PC-3 (cell line): ENCODE data around the gene HDAC10. TPM values are rescaled to one million over a fixed set of nuclear protein-coding genes. Genes with fewer than 3 reads are reported as not detected.
"Not testable (repeated sequence)": the region's sequence is repeated elsewhere in the genome, so short reads cannot be mapped to it uniquely, and the experiment has no call there.

ENCODE experiments used
- ATAC-seq: fragments of 200-7000 bp; cut with Tn5 transposase; 2 replicates; pipeline ENCODE4 v1.9.1; 2020; ENCODE audit warnings: mild to moderate bottlenecking, moderate library complexity
- BruUV-seq: library from RNA; stranded (reverse); fragments of 400-500 nt; replicated peaks from 2 replicates; lab custom pipeline; 2021; lab: Mats Ljungman, UMichigan
- CTCF ChIA-PET: fragments of 300-600 bp; sonication (Branson Sonifier 250); formaldehyde crosslinking; loops from one replicate; lab custom pipeline; 2022; ENCODE audit warnings: antibody characterized with exemption; lab: Charles Lee
- POLR2A ChIA-PET: fragments of 300-600 bp; sonication (Branson Sonifier 250); formaldehyde crosslinking; loops from one replicate; lab custom pipeline; 2022; ENCODE audit warnings: antibody characterized with exemption; ENCODE audit not compliant: unreplicated experiment; lab: Charles Lee
- DNase-seq: peaks from one replicate; pipeline ENCODE4 v3.0.0-alpha.2; 2015
- H2AFZ ChIP-seq: fragments of 300-600 bp; sonication (generic); 2 replicates; pipeline ENCODE4 v1.6.0; 2016; ENCODE audit warnings: antibody characterized with exemption, low read length
- H3F3A ChIP-seq: fragments of 300-600 bp; sonication (generic); one replicate; pipeline ENCODE4 v1.6.0; 2017; ENCODE audit warnings: antibody characterized with exemption, low read length, control low read depth, mild to moderate bottlenecking; ENCODE audit not compliant: unreplicated experiment
- H3K27ac ChIP-seq: fragments of 300-600 bp; sonication (generic); 2 replicates; pipeline ENCODE4 v1.5.1; 2016; ENCODE audit warnings: mild to moderate bottlenecking, low read length
- H3K27me3 ChIP-seq: fragments of 300-600 bp; sonication (generic); 2 replicates; pipeline ENCODE4 v1.6.1; 2016; ENCODE audit warnings: low read length, mixed read lengths
- H3K36me3 ChIP-seq: fragments of 300-600 bp; sonication (generic); 2 replicates; pipeline ENCODE4 v1.6.1; 2016; ENCODE audit warnings: low read depth, mixed run types, low read length, mixed read lengths
- H3K4me1 ChIP-seq: fragments of 300-600 bp; sonication (generic); 2 replicates; pipeline ENCODE4 v1.5.1; 2016; ENCODE audit warnings: low read length; ENCODE audit not compliant: insufficient read depth
- H3K4me2 ChIP-seq: fragments of 300-600 bp; sonication (generic); 2 replicates; pipeline ENCODE4 v1.6.0; 2016; ENCODE audit warnings: low read length
- H3K4me3 ChIP-seq: fragments of 300-600 bp; sonication (generic); 2 replicates; pipeline ENCODE4 v1.5.1; 2016; ENCODE audit warnings: mild to moderate bottlenecking, low read length, mixed read lengths
- H3K79me2 ChIP-seq: fragments of 300-600 bp; sonication (generic); 2 replicates; pipeline ENCODE4 v1.6.1; 2017; ENCODE audit warnings: low read length, mixed read lengths
- H3K9ac ChIP-seq: fragments of 300-600 bp; sonication (generic); 2 replicates; pipeline ENCODE4 v1.6.0; 2016; ENCODE audit warnings: mild to moderate bottlenecking, low read length
- H3K9me2 ChIP-seq: fragments of 300-600 bp; sonication (generic); replicated peaks from 2 replicates; pipeline ENCODE4 v1.6.1; 2016; ENCODE audit warnings: mixed run types, low read length, mixed read lengths
- H3K9me3 ChIP-seq: fragments of 300-600 bp; sonication (generic); 2 replicates; pipeline ENCODE4 v1.6.1; 2016; ENCODE audit warnings: low read length, mixed read lengths
- H4K20me1 ChIP-seq: fragments of 300-600 bp; sonication (generic); 2 replicates; pipeline ENCODE4 v1.6.1; 2016; ENCODE audit warnings: low read length, mixed read lengths
- CTCF ChIP-seq: fragments of 300-600 bp; sonication (generic); conservative IDR thresholded peaks from 2 replicates; pipeline ENCODE4 v1.5.1; 2017; ENCODE audit warnings: antibody characterized with exemption, low read depth, mild to moderate bottlenecking, low read length
- EZH2 ChIP-seq: fragments of 300-600 bp; sonication (generic); IDR thresholded peaks from one replicate; pipeline ENCODE4 v1.6.1; 2017; ENCODE audit warnings: antibody characterized with exemption, mild to moderate bottlenecking, low read length; ENCODE audit not compliant: unreplicated experiment
- EZH2phosphoT487 ChIP-seq: fragments of 300-600 bp; sonication (generic); IDR thresholded peaks from 2 replicates; pipeline ENCODE4 v1.6.1; 2018; ENCODE audit warnings: mild to moderate bottlenecking, antibody characterized with exemption, low read length, borderline replicate concordance
- intact Hi-C: fragments of 100-400 bp; cut with micrococcal nuclease; formaldehyde crosslinking; loops from 2 replicates; pipeline ENCODE4 v1.9.0; 2023
- total RNA-seq: library from RNA; depleted of rRNA; stranded (reverse); fragments of >200 nt; gene quantifications from 2 replicates; pipeline ENCODE4 v1.2.3, GENCODE V29; 2014

The HDAC10 gene
- total RNA-seq, 1 experiment from 2014 or later, result 25.8 TPM

DNA sequence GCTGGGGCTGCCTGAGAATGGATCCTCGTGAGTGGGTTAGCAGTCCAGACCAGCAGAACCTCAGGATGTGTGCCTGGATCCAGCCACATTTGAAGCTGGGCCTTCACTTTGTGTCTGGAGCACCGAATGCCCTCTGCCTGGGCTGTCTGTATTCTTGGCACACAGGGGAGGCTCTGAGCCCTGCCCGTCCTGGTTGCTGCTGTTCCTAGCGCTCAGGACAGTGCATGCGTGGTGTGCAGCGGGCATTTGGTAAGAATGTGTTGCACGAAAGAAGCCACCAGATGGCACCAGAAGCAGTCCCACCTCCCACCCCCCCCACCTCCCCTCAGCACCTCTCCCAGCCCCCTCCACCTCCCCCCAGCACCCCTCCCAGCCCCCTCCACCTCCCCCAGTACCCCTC lies 23.2 kb upstream of the HDAC10 start:
- ChIA-PET CTCF (no interaction called here), POLR2A (no interaction called here)
- no TSS peak for BruUV-seq
- peaks cover 11% of the 10 kb centered on the region for H3K4me1 ChIP-seq
- H3K36me3 ChIP-seq, result peaks cover 22% of the 10 kb centered on the region
- H2AFZ ChIP-seq, result no peak overlapping the region
- no peak overlapping the region for H3K4me3 ChIP-seq
- intact Hi-C loops, result loop anchor here (5.0 kb wide), 1 partner anchor 68 kb away; the partner anchor contains the start of gene PPP6R2
- H3K27me3 ChIP-seq, result no peaks in the 10 kb centered on the region
- no peaks in the 10 kb centered on the region for H3K79me2 ChIP-seq
- no peaks in the 10 kb centered on the region for H3K9me3 ChIP-seq
- no peak for TF ChIP-seq EZH2phosphoT487
- no peak for TF ChIP-seq CTCF
- TF ChIP-seq EZH2, result no peak
- no peak overlapping the region for H3K9ac ChIP-seq
- H4K20me1 ChIP-seq, result no peaks in the 10 kb centered on the region
- no peaks in the 10 kb centered on the region for H3F3A ChIP-seq
- H3K9me2 ChIP-seq, result no peaks in the 10 kb centered on the region
- no peak overlapping the region for H3K4me2 ChIP-seq
- H3K27ac ChIP-seq, result no peak overlapping the region
- peak; percentile 58 for DNase-seq
- ATAC-seq, result no peak

DNA sequence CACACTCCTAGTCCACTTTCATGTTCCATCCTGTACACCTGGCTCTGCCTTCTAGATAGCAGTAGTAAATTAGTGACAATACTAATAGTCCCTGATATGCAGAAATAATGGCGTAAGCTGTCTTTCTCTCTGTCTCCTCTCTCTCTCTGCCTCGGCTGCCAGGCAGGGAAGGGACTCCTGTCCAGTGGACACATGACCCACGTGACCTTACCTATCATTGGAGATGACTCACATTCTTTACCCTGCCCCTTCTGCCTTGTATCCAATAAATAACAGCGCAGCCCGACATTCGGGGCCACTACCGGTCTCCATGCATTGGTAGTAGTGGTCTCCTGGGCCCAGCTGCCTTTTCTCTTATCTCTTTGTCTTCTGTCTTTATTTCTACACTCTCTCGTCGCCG lies 22.7 kb upstream of the HDAC10 start:
- H3F3A ChIP-seq, H3K9me2 ChIP-seq, CTCF ChIA-PET, POLR2A ChIA-PET, H3K79me2 ChIP-seq, BruUV-seq, H3K27me3 ChIP-seq, H2AFZ ChIP-seq, H3K4me2 ChIP-seq, H3K9me3 ChIP-seq, H3K27ac ChIP-seq, H3K9ac ChIP-seq, H4K20me1 ChIP-seq, H3K4me3 ChIP-seq, DNase-seq, ATAC-seq: not testable (repeated sequence)
- intact Hi-C loops, result loop anchor here (5.0 kb wide), 1 partner anchor 69 kb away; the partner anchor contains the start of gene PPP6R2
- Histone ChIP-seq H3K4me1 (peaks cover 11% of the 10 kb centered on the region), H3K36me3 (peaks cover 22% of the 10 kb centered on the region)

- ATAC-seq, DNase-seq, H3K4me3 ChIP-seq, H2AFZ ChIP-seq, H4K20me1 ChIP-seq, H3K9me2 ChIP-seq, H3F3A ChIP-seq, H3K4me2 ChIP-seq, H3K9ac ChIP-seq, H3K27me3 ChIP-seq, H3K27ac ChIP-seq, H3K9me3 ChIP-seq, POLR2A ChIA-PET, BruUV-seq, H3K79me2 ChIP-seq, CTCF ChIA-PET: not testable (repeated sequence)
- Histone ChIP-seq H3K36me3 (peaks cover 22% of the 10 kb centered on the region), H3K4me1 (peaks cover 11% of the 10 kb centered on the region)
- intact Hi-C loops, result loop anchor here (5.0 kb wide), 1 partner anchor 69 kb away; the partner anchor contains the start of gene PPP6R2
Observed at GRCh38 chr22:50273352-50273751, 22.3 kb upstream of the HDAC10 start.
